Activated naive CD4-positive, alpha-beta T cell treated with anti-CD3 and anti-CD28 coated beads, Interleukin-2, amount 50 U/mL, for 24 hours (primary cell): ENCODE measurements around the gene SORL1.
A peak's percentile ranks its signal among the peaks of the same experiment; 100 is the strongest.

Experiments
- H3K27ac Mint-ChIP-seq: one replicate; pipeline ENCODE4 v1.8.0; 2021; ENCODE audit warnings: mild to moderate bottlenecking, mixed read lengths
- H3K27me3 Mint-ChIP-seq: one replicate; pipeline ENCODE4 v1.8.0; 2021; ENCODE audit warnings: mixed read lengths
- H3K36me3 Mint-ChIP-seq: one replicate; pipeline ENCODE4 v1.8.0; 2021; ENCODE audit warnings: mixed read lengths
- H3K4me1 Mint-ChIP-seq: one replicate; pipeline ENCODE4 v1.8.0; 2021; ENCODE audit warnings: mixed read lengths
- H3K4me3 Mint-ChIP-seq: one replicate; pipeline ENCODE4 v1.8.0; 2021; ENCODE audit warnings: mild to moderate bottlenecking, mixed read lengths
- H3K9me3 Mint-ChIP-seq: one replicate; pipeline ENCODE4 v1.8.0; 2021; ENCODE audit warnings: mixed read lengths

Gene SORL1

GRCh38 chr11:121456151-121456550, 4.0 kb downstream of the SORL1 start:
- Mint-ChIP-seq H3K36me3 (peaks cover 10% of the 10 kb centered on the region), H3K9me3 (no peaks in the 10 kb centered on the region), H3K4me3 (peak overlapping the region; percentile 40), H3K4me1 (peaks cover 89% of the 10 kb centered on the region), H3K27me3 (no peaks in the 10 kb centered on the region), H3K27ac (peak overlapping the region; percentile 93)

DNA sequence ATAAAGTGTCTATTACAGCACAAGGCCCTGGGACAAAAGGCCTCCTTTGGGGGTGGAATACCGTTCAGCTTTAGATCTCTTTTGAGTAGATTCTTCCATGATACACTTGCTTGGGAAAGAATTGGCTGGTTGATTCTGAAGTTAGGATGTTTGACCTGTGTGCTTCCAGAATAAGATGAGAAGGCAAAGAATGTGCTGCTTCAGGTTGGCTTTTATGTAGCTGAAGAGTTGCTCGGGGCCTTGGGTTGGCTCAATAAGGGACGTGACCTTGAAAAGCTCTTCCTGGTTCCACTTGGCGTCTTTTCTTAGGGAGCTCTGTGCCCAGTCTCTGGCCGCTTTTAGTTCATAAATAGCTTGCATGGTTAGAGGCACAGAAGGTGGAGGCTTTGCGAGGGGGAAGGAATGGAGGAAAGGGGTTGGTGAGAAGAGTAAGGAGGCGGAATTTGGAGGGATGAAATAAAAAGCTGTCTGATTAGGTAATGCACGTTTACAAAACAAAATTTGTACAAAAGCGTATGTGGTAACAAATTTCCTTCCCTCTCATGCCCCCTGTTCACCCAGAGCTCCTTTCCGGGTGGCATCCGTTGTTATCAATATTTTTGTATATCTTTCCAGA, 4.8 kb downstream of the SORL1 start:
- Mint-ChIP-seq H3K9me3 (no peaks in the 10 kb centered on the region), H3K4me3 (peak overlapping the region; percentile 34), H3K27me3 (no peaks in the 10 kb centered on the region), H3K27ac (peak overlapping the region; percentile 93), H3K4me1 (peaks cover 93% of the 10 kb centered on the region), H3K36me3 (peaks cover 10% of the 10 kb centered on the region)

- Mint-ChIP-seq H3K9me3 (no peaks in the 10 kb centered on the region), H3K36me3 (peaks cover 12% of the 10 kb centered on the region), H3K27me3 (no peaks in the 10 kb centered on the region), H3K27ac (peak overlapping the region; percentile 98), H3K4me3 (peak overlapping the region; percentile 74), H3K4me1 (peaks cover 100% of the 10 kb centered on the region)
Measured at GRCh38 chr11:121458551-121458950, 6.4 kb downstream of the SORL1 start.

DNA sequence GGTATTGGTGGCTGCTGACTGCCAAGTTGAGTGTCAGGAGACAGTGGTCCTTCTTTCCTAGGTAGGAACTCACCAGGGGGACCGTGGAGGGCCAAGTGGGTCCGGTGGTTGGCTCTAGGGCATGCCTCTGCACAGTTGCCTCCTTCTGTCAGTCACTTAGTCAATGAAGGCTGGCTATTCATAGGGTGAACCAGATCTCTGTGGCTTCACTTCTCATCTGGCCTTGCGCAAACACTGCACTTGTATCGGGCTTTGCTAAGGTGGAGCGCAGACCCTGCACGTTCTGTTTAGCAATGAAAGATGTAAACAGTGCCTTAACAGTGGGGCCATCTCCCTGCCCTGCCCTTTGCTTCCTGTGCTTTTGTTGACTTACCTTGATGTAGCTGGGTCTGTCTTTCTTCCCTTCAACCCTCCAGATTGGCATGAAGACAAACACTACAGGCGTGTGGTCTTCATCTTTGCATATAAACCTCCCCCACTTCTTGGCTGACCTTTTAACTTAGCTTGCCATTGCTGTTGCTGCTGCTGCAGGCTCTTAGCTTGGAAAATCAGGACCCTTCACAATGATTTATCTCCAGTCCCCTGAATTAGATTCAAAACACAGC, 7.4 kb downstream of the SORL1 start:
- H3K27me3 Mint-ChIP-seq, result no peaks in the 10 kb centered on the region
- H3K36me3 Mint-ChIP-seq, result peaks cover 12% of the 10 kb centered on the region
- H3K4me3 Mint-ChIP-seq, result peak overlapping the region; percentile 74
- peaks cover 100% of the 10 kb centered on the region for H3K4me1 Mint-ChIP-seq
- peak overlapping the region; percentile 98 for H3K27ac Mint-ChIP-seq
- H3K9me3 Mint-ChIP-seq, result no peaks in the 10 kb centered on the region

GRCh38 chr11:121460941-121461514, 8.9 kb downstream of the SORL1 start:
- no peak overlapping the region for H3K4me3 Mint-ChIP-seq
- H3K9me3 Mint-ChIP-seq, result no peaks in the 10 kb centered on the region
- H3K27me3 Mint-ChIP-seq, result no peaks in the 10 kb centered on the region
- peaks cover 8% of the 10 kb centered on the region for H3K36me3 Mint-ChIP-seq
- H3K27ac Mint-ChIP-seq, result peak overlapping the region; percentile 99
- H3K4me1 Mint-ChIP-seq, result peaks cover 100% of the 10 kb centered on the region

GRCh38 chr11:121461843-121462242, 9.7 kb downstream of the SORL1 start:
- Mint-ChIP-seq H3K27me3 (no peaks in the 10 kb centered on the region), H3K36me3 (peaks cover 7% of the 10 kb centered on the region), H3K27ac (peak overlapping the region; percentile 99), H3K4me3 (peak overlapping the region; percentile 59), H3K4me1 (peaks cover 99% of the 10 kb centered on the region), H3K9me3 (no peaks in the 10 kb centered on the region)

DNA sequence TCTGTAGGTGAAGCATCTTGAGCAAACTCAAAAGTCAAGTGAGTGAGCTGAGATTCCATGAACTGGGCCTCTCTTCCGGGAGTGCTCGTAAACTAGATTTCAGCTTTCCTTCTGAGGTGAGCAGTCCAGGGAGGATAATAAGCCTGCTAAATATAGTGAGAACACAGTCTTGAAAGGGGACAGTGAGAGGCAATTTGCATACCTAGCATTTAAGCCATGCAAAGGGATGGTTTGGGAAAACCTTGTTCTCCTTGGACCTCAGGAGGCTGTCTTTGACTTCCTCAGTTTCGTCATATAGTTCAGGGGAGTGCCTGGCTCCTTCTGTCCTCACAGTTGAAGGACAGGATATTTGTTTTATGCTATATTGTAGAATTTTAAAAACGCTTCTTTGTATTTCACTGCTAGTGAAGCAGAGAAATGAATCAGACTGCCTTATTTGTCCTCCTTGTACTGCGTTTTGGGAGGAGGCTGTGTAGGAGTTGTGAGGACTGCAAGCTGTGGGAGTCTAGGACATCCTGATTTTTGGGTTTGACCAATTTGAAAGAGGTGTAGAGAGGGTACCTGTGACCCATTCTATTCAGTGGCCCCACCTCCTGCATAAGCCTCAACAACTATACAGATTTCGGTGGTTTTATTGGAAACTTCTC, 11.7 kb downstream of the SORL1 start:
- peak overlapping the region; percentile 99 for H3K27ac Mint-ChIP-seq

GRCh38 chr11:121464352-121464946, 12.3 kb downstream of the SORL1 start:
- Mint-ChIP-seq H3K27ac (peak overlapping the region; percentile 99), H3K9me3 (no peaks in the 10 kb centered on the region), H3K27me3 (no peaks in the 10 kb centered on the region), H3K4me3 (peak overlapping the region; percentile 72), H3K4me1 (peaks cover 99% of the 10 kb centered on the region), H3K36me3 (peaks cover 4% of the 10 kb centered on the region)

More for the DNA sequence above, 11.7 kb downstream of the SORL1 start:
- Mint-ChIP-seq H3K9me3 (no peaks in the 10 kb centered on the region), H3K27me3 (no peaks in the 10 kb centered on the region), H3K4me3 (peak overlapping the region; percentile 72), H3K36me3 (peaks cover 3% of the 10 kb centered on the region), H3K4me1 (peaks cover 99% of the 10 kb centered on the region)

- no peaks in the 10 kb centered on the region for H3K27me3 Mint-ChIP-seq
- H3K36me3 Mint-ChIP-seq, result peaks cover 11% of the 10 kb centered on the region
- H3K27ac Mint-ChIP-seq, result peak overlapping the region; percentile 99
- H3K4me3 Mint-ChIP-seq, result peak overlapping the region; percentile 78
- no peaks in the 10 kb centered on the region for H3K9me3 Mint-ChIP-seq
- H3K4me1 Mint-ChIP-seq, result peaks cover 95% of the 10 kb centered on the region
Measured at GRCh38 chr11:121465709-121466062, 13.6 kb downstream of the SORL1 start.

- Mint-ChIP-seq H3K4me3 (peak overlapping the region; percentile 78), H3K27ac (peak overlapping the region; percentile 99), H3K9me3 (no peaks in the 10 kb centered on the region), H3K27me3 (no peaks in the 10 kb centered on the region), H3K36me3 (peaks cover 13% of the 10 kb centered on the region), H3K4me1 (peaks cover 95% of the 10 kb centered on the region)
Measured at GRCh38 chr11:121466063-121466794, 14.1 kb downstream of the SORL1 start.

DNA sequence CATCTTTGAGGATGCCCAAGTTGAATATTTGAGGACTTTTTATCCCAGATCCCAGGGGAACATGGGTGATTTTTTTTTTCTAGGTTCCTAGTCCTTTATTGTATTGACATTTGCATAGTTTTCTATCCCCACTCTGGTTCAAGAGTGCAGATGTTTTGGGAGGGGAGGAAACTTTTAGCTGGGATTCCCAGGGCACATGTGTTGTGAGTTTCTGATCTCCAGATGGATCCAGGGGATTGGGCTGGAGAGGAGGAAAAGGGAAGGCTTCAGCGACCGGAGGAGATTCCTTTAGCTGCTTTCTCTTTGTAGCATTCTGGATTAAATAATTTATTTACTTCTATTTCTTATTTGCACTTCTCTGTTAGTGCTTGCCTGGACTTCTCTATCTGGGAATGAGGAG, 15.4 kb downstream of the SORL1 start:
- Mint-ChIP-seq H3K4me1 (peaks cover 95% of the 10 kb centered on the region), H3K27ac (peak overlapping the region; percentile 99), H3K9me3 (no peaks in the 10 kb centered on the region), H3K27me3 (no peaks in the 10 kb centered on the region), H3K36me3 (peaks cover 13% of the 10 kb centered on the region), H3K4me3 (peak overlapping the region; percentile 78)

- Mint-ChIP-seq H3K27me3 (no peaks in the 10 kb centered on the region), H3K27ac (peak overlapping the region; percentile 99), H3K4me1 (peaks cover 95% of the 10 kb centered on the region), H3K9me3 (no peaks in the 10 kb centered on the region), H3K4me3 (peak overlapping the region; percentile 78), H3K36me3 (peaks cover 14% of the 10 kb centered on the region)
Measured at GRCh38 chr11:121467965-121468364, 15.9 kb downstream of the SORL1 start.

- H3K9me3 Mint-ChIP-seq, result no peaks in the 10 kb centered on the region
- peaks cover 95% of the 10 kb centered on the region for H3K4me1 Mint-ChIP-seq
- peak overlapping the region; percentile 99 for H3K27ac Mint-ChIP-seq
- H3K4me3 Mint-ChIP-seq, result peak overlapping the region; percentile 39
- no peaks in the 10 kb centered on the region for H3K27me3 Mint-ChIP-seq
- H3K36me3 Mint-ChIP-seq, result peaks cover 18% of the 10 kb centered on the region
Measured at GRCh38 chr11:121469910-121470309, 17.8 kb downstream of the SORL1 start.

- Mint-ChIP-seq H3K27ac (peak overlapping the region; percentile 65), H3K4me3 (peak overlapping the region; percentile 23), H3K36me3 (peaks cover 25% of the 10 kb centered on the region), H3K27me3 (no peaks in the 10 kb centered on the region), H3K9me3 (no peaks in the 10 kb centered on the region), H3K4me1 (peaks cover 95% of the 10 kb centered on the region)
Measured at GRCh38 chr11:121471167-121471566, 19.1 kb downstream of the SORL1 start.

DNA sequence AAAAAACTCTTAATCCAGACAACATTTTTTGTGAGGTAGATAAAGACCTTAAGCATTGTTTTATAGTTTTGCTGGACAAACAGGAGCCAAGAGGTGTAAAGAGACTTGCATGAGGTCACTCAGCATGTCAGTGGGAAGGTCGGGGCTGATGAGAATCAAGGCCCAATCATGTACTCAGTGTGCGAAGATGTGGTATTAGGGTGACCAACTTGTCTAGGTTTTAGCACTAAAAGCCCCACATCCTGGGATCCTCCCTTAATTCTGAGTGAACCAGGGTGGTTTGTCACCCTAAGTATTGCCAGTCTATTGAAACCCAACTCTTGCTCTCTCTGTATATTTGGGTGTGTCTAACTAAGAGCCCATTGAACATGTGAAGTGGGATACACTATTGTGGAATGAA, 20.2 kb downstream of the SORL1 start:
- peak overlapping the region; percentile 80 for H3K27ac Mint-ChIP-seq
- peaks cover 28% of the 10 kb centered on the region for H3K36me3 Mint-ChIP-seq
- no peak overlapping the region for H3K4me3 Mint-ChIP-seq
- H3K9me3 Mint-ChIP-seq, result no peaks in the 10 kb centered on the region
- H3K27me3 Mint-ChIP-seq, result no peaks in the 10 kb centered on the region
- H3K4me1 Mint-ChIP-seq, result peaks cover 96% of the 10 kb centered on the region
